Skeletal muscle cell (primary cell): ENCODE data around the gene PIAS1.
"Not testable (repeated sequence)": the region's sequence is repeated elsewhere in the genome, so short reads cannot be mapped to it uniquely, and the experiment has no call there.

Experiments
- DNase-seq: peaks from one replicate; pipeline ENCODE4 v3.0.0-alpha.2; 2010; ENCODE audit warnings: low read depth
- H3K4me3 ChIP-seq: 2 replicates; pipeline ENCODE4 v1.5.1; 2011; ENCODE audit warnings: low read depth, mild to moderate bottlenecking, control low read depth, low read length, moderate library complexity

Gene PIAS1

DNA sequence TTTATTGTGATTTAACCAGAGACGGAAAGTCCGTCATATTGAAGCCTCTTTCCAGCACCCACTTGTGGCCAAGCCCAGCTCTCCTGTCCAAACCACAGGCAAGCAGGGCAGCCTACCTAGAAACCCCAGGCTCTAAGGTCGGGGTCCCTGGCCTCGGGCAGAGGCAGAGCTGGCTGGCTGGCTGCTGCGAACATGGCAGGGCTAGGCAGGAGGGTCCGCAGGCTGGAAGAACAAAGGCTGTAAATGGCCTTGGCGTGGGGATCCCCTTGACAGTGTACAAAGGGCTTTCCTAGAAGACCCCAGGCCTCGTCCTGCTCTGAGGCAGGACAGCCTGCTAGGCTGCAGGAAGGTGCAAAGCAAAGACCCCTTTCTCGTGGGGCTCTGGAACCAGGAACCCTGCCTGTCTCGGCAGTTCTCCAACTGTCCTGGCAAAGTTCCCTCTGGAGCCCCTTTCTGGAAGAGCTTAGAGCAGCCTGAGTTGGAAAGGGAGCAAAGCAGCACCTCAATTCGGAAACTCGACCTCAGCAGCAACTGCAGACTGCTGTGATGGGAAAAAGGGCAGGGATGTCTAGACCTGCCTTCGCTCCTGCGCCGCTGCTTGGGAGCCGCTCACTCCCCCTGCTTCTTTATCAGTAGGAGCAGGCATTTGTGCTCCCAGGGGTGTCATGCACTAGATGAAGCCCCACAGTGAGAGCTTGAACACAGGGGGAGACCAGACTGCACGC, 142.5 kb downstream of the PIAS1 start:
- DNase-seq: no peak
- H3K4me3 ChIP-seq: no peak overlapping the region

DNA sequence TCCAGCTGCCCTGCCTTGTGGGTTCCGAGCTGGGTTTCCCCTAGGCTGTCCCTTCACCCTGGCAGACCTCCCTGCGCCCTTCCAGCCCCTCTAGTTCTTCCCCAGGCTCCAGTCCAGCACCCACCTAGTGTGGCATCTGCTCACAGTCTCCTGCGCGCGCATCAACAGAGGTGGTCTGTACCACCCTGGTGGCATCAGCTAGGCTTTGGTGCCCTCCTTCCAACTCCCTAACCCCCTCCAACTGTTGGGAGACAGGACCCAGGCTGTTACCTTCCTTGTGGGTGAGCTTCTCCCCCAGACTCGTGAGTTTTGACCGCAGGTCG, 143.0 kb downstream of the PIAS1 start:
- no peak overlapping the region for H3K4me3 ChIP-seq
- no peak for DNase-seq

DNA sequence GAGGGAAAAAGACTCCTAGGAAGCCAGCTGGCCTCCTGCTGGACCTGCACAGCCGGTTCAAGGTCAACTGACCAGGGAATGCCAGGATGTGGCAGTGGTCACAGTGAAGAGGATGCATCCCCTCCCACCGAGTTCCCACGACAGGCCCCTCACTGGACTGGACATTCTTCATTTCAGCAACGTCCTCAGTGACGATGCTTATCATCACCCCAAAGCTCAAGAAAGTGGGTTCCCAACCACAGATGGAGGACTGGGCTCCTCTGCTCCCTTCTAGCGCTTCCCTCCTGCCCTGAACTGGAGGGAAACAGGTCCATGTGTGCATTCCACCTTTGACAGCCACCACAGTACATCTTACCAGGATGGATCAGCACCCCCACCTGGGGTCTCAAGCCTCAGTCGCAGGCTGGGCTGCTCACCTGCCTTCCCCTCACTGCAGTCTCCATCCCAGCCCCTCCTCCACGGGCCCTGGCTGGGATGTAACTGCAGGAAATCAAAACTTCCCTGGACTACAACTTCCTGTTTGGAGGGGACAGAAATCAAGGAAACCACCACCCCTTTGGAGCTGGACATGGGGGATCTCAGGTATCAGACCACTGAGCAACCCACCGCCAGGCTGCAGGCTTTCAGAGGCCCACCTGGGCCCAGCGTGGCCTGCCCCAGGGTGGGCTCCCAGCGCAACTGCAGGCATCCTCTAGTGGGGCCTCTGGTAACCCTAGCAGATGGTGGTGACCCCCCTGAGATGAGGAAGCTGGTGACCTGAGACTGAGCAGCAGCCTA, 143.7 kb downstream of the PIAS1 start:
- DNase-seq: no peak
- H3K4me3 ChIP-seq: no peak overlapping the region

DNA sequence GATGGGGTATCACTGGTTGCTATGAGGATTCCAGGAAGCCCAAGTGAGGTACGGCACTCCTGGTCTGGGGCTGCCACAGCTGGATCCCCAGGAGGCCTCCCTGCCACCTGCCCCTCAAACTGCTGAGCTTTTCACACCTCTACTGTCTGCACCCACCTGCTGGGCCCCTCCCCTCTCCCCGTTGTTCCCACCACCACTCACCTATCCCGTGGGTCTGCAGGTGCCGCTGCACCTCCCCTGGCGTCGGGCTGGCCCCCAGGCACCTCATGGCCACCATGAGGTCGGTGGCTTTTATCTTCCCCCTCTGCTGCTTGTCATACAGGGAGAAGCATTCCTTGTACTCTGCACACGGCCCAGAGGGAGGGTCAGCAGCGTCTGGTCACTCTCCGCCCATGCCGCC, 145.2 kb downstream of the PIAS1 start:
- H3K4me3 ChIP-seq: no peak overlapping the region

DNA sequence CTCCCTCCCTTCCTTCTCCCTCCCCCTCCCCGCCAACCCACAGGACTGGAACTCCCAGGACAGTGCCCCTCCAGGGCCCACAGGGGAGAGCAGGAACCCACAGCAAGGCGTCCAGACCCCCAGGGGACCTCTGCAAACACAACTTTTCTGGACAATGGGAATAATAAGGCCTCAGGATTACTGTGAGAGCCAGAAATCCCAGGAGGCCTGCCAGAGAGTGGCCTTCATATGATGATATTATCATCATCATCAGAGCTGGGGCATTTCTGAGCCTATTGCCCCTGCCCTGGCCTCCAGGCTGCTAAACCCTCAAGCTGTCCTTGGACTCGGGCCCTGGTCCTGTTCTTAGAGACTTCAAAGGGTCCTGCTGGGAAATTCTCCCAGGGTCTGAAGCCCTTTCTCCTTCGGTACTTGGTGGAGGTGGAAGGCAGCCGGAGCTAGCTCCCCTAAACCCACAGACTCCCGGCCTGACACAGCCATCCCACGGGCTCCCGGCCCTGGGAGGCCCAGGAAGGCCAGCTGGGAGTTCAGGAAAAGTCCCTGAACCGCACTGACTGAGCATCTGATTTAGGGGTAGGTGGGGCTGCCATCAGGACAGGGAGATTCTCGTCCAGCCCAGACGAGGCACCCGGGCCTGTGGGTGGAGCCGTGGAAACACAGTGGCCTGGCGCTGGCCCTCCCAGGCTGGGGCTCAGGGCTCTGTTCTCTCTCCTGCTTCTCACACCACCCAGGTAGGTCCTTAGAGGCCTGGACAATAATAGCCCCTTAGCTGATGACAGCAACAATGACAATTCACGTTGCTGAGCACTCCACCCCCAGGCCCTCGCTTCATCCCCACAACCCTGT, 146.1 kb downstream of the PIAS1 start:
- H3K4me3 ChIP-seq: no peak overlapping the region
- DNase-seq: no peak

More for the DNA sequence above, 145.2 kb downstream of the PIAS1 start:
- no peak for DNase-seq

DNA sequence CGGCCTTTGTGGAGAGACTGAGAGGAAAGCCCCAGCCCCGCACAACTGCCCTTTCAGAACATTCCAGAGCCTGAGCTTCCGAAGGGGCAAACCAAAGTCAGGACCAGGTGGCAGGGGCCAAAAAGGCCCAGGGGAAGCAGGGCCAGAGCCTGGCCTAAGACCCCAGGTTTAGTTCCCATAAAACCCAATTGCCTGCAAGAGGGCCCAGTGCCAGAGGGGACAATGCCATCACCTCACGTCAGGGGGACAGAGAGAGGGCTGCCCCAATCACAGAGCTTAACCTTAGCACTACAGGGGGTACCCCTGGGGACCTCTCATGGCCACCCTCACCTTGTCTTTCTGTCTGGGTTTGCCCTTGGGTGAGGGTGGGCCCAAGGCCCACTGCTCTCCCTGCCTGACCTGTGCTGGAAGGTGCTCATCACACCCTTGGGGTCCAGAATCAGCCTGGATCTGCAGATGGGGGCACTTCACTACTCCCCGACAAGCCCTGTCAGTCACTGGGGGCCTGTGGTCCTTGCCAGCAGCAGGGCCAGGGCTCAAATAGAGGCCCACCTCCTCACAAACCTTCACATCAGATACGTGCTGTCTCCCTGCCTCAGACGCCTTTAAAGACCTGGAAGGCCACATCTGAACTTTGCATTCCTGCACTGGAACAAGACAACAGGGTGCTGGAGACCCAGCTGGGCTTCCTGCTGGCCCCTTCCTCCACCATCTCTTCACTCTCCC, 147.2 kb downstream of the PIAS1 start:
- no peak overlapping the region for H3K4me3 ChIP-seq
- no peak for DNase-seq

DNA sequence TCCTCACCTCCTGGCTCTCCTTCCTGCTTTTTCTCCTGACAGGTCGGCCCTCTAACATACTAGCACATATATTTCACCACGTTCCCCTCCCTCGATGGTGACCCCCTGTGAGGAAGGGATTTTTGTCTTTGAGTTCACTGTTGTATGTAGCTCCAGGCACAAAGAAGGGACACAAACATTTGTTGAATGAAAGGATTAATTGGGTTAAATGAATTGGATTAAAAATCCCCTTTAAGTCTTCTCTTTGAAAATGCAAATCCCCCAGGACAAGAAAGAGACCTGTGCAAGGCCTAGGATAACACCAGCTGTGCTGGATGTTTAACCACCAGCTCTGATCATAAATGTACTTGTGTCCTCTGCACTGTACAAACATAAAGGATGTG, 147.8 kb downstream of the PIAS1 start:
- DNase-seq: no peak
- no peak overlapping the region for H3K4me3 ChIP-seq

DNA sequence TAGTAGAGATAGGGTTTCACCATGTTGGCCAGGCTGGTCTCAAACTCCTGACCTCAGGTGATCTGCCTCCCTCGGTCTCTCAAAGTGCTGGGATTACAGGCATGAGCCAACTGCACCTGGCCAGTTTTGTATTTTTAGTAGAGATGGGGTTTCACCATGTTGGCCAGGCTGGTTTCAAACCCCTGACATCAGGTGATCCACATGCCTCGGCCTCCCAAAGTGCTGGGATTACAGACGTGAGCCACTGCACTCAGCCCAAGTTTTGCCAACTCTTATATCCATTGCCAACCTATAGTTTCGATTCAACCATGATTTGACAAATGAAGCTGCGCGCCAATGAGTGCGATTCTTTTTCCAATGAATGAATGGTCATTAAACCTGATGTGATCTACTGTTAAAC, 148.9 kb downstream of the PIAS1 start:
- DNase-seq, H3K4me3 ChIP-seq: not testable (repeated sequence)

DNA sequence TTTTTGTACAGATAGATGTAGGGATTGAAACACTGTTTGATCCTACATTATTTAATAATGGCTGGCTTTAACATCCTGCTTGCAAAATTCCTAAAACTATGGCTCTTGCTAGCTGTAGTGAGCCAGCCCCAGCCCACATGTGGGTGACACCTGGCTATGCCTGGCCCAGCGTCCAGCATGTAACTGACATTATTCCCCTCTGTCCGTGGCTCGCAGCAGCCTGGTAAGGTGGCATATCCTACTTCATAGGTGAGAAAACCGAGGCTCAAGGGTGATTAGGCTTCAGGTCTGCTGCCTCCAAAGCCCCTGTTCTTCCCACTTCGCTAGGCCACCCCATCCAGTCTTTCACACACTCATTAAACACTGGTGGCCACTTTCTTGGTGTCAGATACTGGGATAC, 149.4 kb downstream of the PIAS1 start:
- no peak for DNase-seq
- no peak overlapping the region for H3K4me3 ChIP-seq

DNA sequence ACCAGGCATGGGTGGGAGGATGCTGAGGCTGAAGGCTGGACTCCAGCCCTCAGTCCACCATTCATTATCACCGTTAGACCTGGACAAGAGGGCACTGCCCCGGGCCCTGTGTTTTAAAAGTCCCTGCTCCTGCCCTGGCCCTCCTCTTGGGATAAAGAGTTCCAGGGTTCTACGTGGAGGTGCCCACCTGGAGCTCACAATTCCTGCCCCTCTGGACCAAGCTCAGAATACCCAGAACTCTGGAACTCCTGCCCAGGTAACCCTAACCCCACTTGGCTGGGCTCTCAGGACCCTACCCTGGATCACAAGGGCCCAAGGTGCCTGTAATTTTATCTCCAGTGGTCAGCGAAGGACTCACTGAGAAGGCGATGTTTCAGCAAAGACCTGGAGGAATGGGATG, 149.8 kb downstream of the PIAS1 start:
- DNase-seq: no peak
- H3K4me3 ChIP-seq: no peak overlapping the region

DNA sequence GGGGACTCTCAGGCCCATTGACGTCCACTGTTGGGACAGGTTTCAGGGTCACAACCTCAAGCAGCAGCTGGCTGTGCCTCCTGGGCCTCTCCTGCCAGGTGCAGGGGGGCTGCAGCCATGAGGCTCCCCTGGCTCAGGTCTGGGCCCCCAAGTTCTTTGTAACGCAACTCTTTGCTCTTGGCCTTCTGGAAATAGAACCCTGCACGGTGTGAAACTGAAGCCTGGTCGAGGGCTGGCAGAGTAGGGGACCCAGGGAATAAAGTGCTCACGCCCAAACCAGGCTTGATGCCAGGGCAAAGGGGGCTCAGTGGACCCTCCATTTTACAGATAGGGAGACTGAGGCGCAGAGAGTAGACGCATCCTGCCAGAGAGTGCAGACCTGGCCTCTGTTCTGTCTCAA, 150.2 kb downstream of the PIAS1 start:
- DNase-seq: no peak
- no peak overlapping the region for H3K4me3 ChIP-seq

DNA sequence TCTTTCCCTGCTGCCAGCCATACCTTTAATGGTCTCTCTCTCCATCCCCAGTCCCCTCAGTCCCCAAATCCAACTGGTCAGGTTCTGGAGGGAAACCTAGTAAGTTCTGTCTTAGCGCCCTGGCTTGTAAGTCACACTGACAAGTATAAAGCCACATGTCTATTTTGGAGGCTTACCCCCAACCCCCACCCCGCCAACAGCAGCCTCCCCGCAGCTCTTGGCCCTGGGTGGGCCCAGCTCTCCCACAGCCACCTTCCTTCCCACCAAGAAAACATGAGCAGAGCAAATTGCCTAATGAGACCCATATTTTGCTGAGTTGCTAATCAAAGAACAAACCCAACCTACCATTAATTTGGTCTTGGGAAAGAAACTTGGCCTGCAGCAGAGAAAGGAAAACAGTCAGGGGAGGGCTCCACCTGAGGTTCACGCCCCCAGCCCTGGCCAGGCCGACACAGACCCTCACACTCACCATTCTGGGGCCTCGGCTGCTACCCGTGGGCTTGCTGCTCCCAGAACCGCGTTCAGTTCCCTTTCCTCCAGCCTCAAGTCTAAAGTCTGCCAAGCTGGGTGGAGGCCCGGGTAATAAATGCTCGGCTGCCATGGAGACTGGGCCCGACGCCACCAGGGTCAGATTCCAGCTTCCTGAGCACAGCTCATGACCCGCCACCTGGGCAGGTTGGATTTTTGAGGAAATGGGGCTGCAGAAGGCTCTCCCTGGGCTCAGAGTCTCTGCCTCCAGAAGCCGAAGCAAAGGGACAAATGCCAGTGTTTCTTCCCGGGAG, 150.9 kb downstream of the PIAS1 start, which contains the start of gene CALML4:
CALML4 (minus strand) TSS at position 557 of the 782 bp plus-strand sequence; CDS start at position 472, 85 bp downstream.
- DNase-seq: no peak

DNA sequence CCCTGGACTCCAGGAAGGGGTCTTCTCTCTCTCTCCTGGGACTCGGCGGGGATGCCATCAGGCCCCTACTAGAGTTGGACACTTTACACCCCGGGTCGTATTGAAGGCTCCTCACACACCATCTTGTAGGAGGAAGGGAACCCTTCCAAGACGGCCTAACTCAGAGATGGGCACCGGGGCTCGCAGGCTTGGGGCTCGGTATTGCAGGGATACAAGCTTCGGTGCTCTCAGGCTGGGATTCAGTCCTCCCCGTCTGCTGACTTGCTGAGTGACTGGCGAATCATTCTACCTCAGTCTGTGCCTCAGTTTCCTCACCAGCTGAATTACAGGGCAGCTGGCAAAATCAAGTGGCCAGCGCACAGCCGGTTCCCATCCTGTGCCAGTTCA, 151.4 kb downstream of the PIAS1 start:
- H3K4me3 ChIP-seq: no peak overlapping the region
- DNase-seq: no peak

More for the DNA sequence above, 150.9 kb downstream of the PIAS1 start, which contains the start of gene CALML4:
- H3K4me3 ChIP-seq: no peak within 1 kb of the TSS

DNA sequence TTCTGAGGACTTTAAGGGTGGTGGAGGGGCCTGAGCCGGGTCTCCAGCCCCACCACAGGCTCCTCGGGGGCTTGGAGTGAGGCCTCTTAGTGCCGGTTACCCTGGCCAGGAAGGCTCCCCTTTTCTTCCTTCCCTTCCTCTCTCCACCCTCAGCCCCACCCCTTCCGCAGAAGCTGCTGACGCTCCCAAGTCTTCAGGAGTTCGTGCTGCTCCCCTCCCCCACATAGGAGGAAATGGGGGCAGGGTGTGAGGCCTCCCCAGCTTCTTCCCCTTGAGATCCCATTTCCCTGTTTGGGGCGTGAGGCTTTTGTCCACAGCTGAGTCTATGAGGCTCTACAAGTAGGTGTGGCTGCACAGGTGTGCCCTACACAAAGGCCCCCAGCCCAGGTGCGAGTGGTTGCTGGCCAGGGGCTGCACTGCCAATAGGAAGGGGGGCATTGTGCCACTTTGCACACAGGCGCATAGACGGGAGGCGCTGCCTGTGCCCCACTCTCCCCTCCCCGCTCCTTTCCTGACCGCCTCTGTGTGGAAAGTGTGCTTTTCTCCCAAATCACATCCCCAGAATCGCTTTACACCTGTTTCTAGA, 151.9 kb downstream of the PIAS1 start:
- H3K4me3 ChIP-seq: no peak overlapping the region
- DNase-seq: no peak

DNA sequence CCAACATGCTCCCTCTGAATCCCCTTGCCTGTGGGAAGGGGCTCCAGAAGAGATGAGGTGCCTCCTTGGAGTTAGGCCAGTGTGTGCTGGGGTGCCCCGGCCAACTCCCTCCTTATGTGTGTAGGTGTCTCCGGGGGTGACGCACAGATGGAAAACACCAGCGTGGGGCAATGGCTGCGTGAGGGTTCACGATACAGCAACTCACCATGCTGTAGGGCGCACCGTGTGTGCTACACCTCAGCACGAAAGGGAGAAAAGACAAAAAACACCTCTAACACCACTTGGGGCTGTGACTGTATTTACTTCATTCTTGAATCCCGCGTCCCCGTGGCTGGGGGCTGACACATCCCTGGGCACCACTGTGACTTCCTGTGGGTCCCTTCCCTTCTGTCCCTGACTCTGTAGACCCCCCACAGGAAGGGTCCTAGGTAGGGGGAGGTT, 152.6 kb downstream of the PIAS1 start:
- no peak overlapping the region for H3K4me3 ChIP-seq

DNA sequence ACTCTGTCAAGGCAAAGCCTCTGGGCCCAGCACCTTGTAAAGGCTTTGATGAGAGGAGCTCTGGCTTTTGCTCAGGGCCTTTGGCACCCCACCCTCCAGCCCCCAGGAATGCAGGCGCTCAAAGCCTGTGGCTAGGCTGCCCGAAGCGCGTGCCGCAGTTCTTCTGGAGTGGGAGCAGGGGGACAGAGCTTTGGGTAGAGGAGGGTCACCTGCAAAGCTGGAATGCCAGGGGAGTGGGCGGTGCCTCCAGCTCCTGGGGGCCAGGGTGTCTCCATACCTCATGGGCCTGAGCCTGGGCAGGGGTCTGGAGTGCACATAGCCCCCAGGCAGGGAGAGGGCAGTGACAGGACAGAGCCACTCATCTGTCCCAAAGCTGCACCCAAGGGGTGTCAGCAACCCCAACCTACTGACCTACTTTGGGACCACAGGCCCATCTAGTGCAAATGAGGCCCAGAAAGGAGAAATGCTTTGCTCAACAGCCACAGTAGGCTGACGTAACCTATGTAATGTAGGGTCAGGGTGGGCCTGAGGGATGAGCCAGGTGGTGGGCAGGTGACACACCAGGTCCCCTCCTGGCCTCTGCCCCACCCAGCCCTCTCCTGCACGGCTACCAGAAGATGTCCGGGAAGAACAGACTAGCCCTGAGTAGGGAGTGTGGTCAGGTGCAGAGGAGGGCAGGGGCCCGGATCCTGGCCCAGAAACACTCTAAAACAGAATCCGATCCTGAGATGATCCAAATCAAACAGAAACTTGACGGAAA, 153.2 kb downstream of the PIAS1 start:
- no peak for DNase-seq

More for the DNA sequence above, 152.6 kb downstream of the PIAS1 start:
- DNase-seq: no peak

DNA sequence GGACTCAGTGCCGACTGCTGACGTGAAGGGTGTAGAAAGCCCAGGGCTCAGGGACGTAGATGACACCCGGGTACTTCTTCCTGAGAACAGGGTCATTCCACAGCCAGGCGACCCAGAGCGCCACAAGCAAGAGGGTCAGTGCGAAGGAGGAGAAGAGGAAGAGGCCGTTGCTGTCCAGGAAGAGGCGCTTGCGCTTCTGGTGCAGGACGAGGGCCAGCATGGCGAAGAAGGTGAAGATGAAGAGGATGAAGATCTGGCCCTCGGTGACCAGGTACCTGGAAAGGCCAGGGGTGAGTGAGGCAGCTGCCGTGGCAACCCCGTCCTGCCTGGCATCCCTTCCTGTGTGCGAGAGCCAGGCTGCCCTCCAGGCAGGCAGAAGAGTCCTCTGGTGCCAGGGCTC, 154.0 kb downstream of the PIAS1 start:
- DNase-seq: no peak
- H3K4me3 ChIP-seq: no peak overlapping the region

More for the DNA sequence above, 153.2 kb downstream of the PIAS1 start:
- no peak overlapping the region for H3K4me3 ChIP-seq
